ENCODE measurements around the gene KCNH3. TPM values are rescaled to one million over a fixed set of nuclear protein-coding genes. Genes with fewer than 3 reads are reported as not detected.

The KCNH3 gene
- total and polyA plus RNA-seq, 8 donors, result 0.55 to 3.2 (median 1.2) TPM

DNA sequence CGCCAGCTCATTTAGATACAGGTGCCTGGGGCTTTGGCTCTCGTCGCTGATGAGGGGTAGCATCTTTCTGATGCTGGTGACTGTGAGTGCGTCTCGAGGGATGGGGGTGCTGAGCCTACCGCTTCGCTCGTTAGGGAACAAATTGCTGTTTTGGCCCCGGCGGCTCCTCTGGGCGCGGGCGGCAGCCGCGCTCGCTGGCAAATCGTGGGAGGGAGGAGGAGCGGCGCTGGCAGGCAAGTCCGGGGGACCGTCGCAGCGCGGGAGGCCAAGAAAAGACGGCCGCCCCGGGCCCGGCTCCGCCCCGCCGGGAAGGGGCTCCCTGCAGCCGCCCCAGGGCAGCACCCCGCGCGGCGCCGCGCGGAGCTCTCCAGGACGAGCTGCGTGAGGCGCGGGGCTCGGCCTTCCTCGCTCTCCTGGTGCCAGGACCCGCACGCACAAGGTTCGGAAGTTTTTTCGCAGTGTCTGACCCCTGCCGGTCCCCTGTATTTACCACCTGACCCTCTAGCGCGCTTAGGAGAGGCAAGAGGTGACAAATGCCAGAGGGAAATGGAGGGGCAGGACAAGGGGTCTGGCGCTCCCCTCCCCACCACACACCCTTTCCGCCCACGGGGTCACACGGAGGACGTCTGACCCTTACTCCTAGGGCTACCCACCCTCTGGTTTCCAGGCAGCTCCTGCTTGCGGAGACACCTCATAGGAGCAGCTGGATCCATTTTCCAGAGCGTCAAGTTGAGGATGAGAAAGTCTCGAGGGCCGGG lies 899 bp upstream of the KCNH3 start:
- DNase-seq, result peak in 2 of 6 donors; percentile 65
- H3K4me3 ChIP-seq, result peak overlapping the region; percentile 33 to 60 (median 44)
- peaks cover 0 to 8% (median 0%) of the 10 kb centered on the region in 3 donors for H3K4me1 ChIP-seq
- intact Hi-C loops (cut with DNase I), result no loop called here
- no peaks in the 10 kb centered on the region for H3K27me3 ChIP-seq
- whole genome bisulfite sequencing, 2 donors, result 1% methylated on average over 61 of the region's 61 CpGs
- no peak for FAIRE-seq
- ATAC-seq, result peak; percentile 34 to 52 (median 45)
- no peak overlapping the region for H3K27ac ChIP-seq
- TF ChIP-seq, protein P1, sequence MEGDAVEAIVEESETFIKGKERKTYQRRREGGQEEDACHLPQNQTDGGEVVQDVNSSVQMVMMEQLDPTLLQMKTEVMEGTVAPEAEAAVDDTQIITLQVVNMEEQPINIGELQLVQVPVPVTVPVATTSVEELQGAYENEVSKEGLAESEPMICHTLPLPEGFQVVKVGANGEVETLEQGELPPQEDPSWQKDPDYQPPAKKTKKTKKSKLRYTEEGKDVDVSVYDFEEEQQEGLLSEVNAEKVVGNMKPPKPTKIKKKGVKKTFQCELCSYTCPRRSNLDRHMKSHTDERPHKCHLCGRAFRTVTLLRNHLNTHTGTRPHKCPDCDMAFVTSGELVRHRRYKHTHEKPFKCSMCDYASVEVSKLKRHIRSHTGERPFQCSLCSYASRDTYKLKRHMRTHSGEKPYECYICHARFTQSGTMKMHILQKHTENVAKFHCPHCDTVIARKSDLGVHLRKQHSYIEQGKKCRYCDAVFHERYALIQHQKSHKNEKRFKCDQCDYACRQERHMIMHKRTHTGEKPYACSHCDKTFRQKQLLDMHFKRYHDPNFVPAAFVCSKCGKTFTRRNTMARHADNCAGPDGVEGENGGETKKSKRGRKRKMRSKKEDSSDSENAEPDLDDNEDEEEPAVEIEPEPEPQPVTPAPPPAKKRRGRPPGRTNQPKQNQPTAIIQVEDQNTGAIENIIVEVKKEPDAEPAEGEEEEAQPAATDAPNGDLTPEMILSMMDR (IDR thresholded peaks at IDR 0.05), result no peak
- H3K9me3 ChIP-seq, result no peaks in the 10 kb centered on the region
- no peaks in the 10 kb centered on the region for H3K36me3 ChIP-seq

DNA sequence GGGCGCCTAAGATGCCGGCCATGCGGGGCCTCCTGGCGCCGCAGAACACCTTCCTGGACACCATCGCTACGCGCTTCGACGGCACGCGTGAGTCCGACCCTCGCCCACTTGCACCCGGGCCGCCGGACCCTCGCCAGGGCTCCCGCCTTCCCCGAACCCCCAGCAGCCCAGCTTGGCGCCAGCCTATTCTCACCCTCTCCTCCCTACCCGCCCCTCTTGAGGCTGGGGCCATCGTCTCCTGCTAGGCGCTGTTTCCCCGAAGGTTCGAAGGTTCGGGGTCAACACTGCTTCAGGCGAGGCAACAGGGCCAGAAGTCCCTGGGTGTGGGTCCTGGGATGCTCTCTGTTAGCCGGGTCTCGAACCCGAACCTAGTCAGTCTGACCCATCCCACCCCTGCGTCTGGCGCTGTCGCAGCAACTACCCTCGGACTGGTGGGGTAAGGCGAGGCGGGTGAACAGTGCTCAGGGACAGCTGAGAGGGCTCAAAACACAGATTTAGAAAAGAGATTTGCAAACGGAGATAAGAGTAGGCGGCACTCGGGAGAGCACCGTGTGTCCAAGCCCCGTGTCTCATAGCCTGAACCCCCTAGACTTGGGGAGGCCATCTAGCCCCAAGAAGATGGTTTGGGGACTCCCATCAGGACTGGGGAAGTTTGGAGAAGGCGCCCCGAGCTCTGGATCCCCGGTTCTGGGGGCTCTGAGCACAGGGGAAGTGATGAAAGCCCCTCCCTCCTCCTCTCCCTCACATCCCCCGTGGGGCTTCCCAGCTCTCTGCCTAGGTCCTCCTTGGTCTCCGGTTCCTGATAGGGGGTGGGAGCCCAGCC lies 787 bp downstream of the KCNH3 start:
- Histone ChIP-seq H3K27me3 (no peaks in the 10 kb centered on the region), H3K4me1 (peaks cover 0 to 6% (median 0%) of the 10 kb centered on the region in 3 donors), H3K27ac (no peak overlapping the region), H3K36me3 (no peaks in the 10 kb centered on the region), H3K9me3 (no peaks in the 10 kb centered on the region), H3K4me3 (peak overlapping the region in 2 of 4 donors; percentile 54 to 60)
- ATAC-seq (no peak), FAIRE-seq (no peak), DNase-seq (peak in 1 of 6 donors; percentile 80)
- intact Hi-C loops (cut with DNase I), result no loop called here
- WGBS, 2 donors, result 42 to 58% methylated on average over 36 to 47 of the region's 47 CpGs
- TF ChIP-seq, protein P1 (IDR thresholded peaks at IDR 0.05), result no peak

DNA sequence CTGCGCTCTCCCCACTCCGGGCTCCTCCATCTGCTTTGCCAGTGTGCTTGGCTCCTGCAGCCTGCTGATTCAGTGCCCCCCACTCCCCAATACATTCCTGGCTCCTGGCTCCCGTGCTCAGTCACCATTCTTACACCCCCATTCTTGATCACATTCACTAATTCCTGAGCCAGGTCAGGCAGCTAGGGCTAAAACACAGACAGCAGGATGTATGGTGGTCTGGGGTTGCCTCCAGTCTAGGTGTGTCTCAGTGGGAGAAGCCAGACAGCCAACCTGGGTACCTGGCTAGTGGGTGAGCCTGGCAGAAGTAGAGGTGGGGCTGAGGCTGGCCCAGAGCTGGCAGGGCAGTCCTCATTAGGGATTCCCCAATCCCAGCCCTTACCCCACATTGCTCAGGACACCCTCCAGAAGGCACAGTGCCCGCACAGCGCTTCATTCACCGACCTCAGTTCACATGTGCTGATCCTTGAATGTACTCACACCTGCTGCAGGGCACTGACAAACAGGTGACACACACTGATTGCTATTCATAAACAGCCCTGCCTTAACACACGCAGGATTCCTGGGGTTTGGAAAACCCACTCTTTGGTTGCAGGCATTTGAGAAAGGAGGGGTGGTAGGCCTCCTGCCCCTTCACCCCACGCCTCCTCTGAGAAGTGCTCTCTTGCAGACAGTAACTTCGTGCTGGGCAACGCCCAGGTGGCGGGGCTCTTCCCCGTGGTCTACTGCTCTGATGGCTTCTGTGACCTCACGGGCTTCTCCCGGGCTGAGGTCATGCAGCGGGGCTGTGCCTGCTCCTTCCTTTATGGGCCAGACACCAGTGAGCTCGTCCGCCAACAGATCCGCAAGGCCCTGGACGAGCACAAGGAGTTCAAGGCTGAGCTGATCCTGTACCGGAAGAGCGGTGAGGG lies 1.7 kb downstream of the KCNH3 start:
- Histone ChIP-seq H3K9me3 (no peaks in the 10 kb centered on the region), H3K4me1 (peaks cover 0 to 6% (median 0%) of the 10 kb centered on the region in 3 donors), H3K4me3 (no peak overlapping the region), H3K27ac (no peak overlapping the region), H3K27me3 (no peaks in the 10 kb centered on the region), H3K36me3 (no peaks in the 10 kb centered on the region)
- no peak for FAIRE-seq
- no peak for DNase-seq
- 83% methylated on average over 21 of the region's 21 CpGs for WGBS, 2 donors
- intact Hi-C loops (cut with DNase I), result no loop called here
- TF ChIP-seq, protein P1 (IDR thresholded peaks at IDR 0.05), result no peak
- no peak for ATAC-seq

DNA sequence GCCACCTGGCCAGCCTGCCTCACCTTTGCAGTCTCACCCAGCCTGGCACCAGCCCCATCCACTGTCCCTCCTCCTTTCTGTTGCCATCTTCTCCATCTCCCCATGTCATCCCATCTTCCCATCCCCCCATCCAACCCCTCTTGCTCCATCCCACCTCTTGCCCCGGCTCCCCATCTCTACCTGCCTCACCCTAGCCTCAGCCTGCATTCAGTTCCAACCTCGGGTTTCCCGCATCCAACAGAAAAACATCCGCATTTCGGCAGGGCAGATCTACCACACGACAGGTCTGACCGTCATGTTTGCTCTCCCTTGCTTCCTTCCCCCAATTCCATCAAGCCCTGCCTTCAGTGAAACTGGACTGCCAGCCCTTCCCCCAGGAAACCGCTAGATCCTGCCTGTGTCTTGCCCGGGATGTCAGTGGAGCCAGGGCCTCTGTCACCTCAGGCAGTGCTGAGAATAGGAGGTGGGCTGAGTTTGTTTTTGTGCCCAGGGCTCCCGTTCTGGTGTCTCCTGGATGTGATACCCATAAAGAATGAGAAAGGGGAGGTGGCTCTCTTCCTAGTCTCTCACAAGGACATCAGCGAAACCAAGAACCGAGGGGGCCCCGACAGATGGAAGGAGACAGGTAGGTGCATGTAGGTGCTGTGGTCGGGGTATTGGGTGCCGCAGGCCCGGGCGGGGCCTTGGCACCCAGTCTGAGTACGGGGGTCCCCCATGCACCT lies 2.5 kb downstream of the KCNH3 start:
- Histone ChIP-seq H3K4me1 (peaks cover 0 to 6% (median 0%) of the 10 kb centered on the region in 3 donors), H3K36me3 (no peaks in the 10 kb centered on the region), H3K27ac (no peak overlapping the region), H3K27me3 (no peaks in the 10 kb centered on the region), H3K9me3 (no peaks in the 10 kb centered on the region), H3K4me3 (no peak overlapping the region)
- WGBS, 2 donors, result 84 to 87% methylated on average over 17 to 18 of the region's 18 CpGs
- TF ChIP-seq, protein P1 (IDR thresholded peaks at IDR 0.05), result no peak
- intact Hi-C loops (cut with DNase I), result no loop called here
- FAIRE-seq (no peak), DNase-seq (no peak), ATAC-seq (no peak)
